ENCODE measurements around the gene HNRNPDL. TPM values are rescaled to one million over a fixed set of nuclear protein-coding genes. Genes with fewer than 3 reads are reported as not detected.

Gene HNRNPDL
- polyA plus RNA-seq, 1 of the 3 experiments (the other 2 are of a cell fraction) = 210 TPM

- Histone ChIP-seq H3K4me2 (no peak overlapping the region), H3K9ac (no peak overlapping the region), H3K4me3 (ENCODE audit: low read depth in 2 of 2, low read length in 1 of 2) (no peak overlapping the region), H3K27me3 (ENCODE audit: insufficient read depth) (no peaks in the 10 kb centered on the region), H3F3A (replicated peaks; ENCODE audit: insufficient read depth) (no peaks in the 10 kb centered on the region), H3K4me1 (ENCODE audit: control insufficient read depth in 1 of 2, insufficient read depth in 2 of 2, low read depth in 1 of 2, low read length in 1 of 2) (peaks cover 0 to 4% of the 10 kb centered on the region in 2 experiments; a peak in 1 of 4 replicates), H3K36me3 (replicated peaks in 1 of 2; ENCODE audit: control insufficient read depth in 1 of 2, insufficient read depth in 2 of 2, low read length in 1 of 2) (peaks cover 15 to 30% of the 10 kb centered on the region in 2 experiments), H2AFZ (ENCODE audit: low read depth) (no peak overlapping the region), H4K20me1 (ENCODE audit: insufficient read depth) (peaks cover 5% of the 10 kb centered on the region; the same call in 1 of the 2 replicates), H3K27ac (ENCODE audit: low read depth in 2 of 2, low read length in 1 of 2) (no peak overlapping the region), H3K79me2 (ENCODE audit: insufficient read depth) (peaks cover 68% of the 10 kb centered on the region), H3K9me3 (no peaks in the 10 kb centered on the region), H3K9me2 (no peaks in the 10 kb centered on the region)
- 100% methylated on average over 1 of the region's 1 CpG for WGBS (ENCODE audit: low lambda C conversion rate)
- POLR2A ChIA-PET = no interaction called here
- CTCF ChIA-PET = interaction anchor here (1.6 kb wide), 1 partner anchor 14 kb away, joined by 6 read pairs; no protein-coding TSS in a partner anchor
- DNase-seq = no peak
- TF ChIP-seq EP300 (IDR thresholded peaks at IDR 0.05; ENCODE audit: borderline replicate concordance in 1 of 2, low read depth in 1 of 2, low read length in 1 of 2) (no peak), ELF1 (IDR thresholded peaks at IDR 0.05) (no peak), EZH2phosphoT487 (IDR thresholded peaks at IDR 0.05; ENCODE audit: borderline replicate concordance, low read depth) (no peak)
Observed at GRCh38 chr4:82447886-82448285, 17.6 kb upstream of the HNRNPDL start.

- CTCF ChIA-PET = interaction anchor here (2.1 to 2.3 kb wide), 2 partner anchors 10 to 23 kb away, joined by 5 to 7 read pairs; no protein-coding TSS in a partner anchor
- Histone ChIP-seq H3K4me3 (ENCODE audit: low read depth in 2 of 2, low read length in 1 of 2) (no peak overlapping the region), H3K79me2 (ENCODE audit: insufficient read depth) (peaks cover 99% of the 10 kb centered on the region), H3K4me2 (no peak overlapping the region), H2AFZ (ENCODE audit: low read depth) (no peak overlapping the region), H4K20me1 (ENCODE audit: insufficient read depth) (peaks cover 24% of the 10 kb centered on the region), H3F3A (replicated peaks; ENCODE audit: insufficient read depth) (no peaks in the 10 kb centered on the region), H3K9ac (no peak overlapping the region), H3K27me3 (ENCODE audit: insufficient read depth) (no peaks in the 10 kb centered on the region), H3K36me3 (replicated peaks in 1 of 2; ENCODE audit: control insufficient read depth in 1 of 2, insufficient read depth in 2 of 2, low read length in 1 of 2) (peaks cover 0 to 10% of the 10 kb centered on the region in 2 experiments), H3K9me3 (no peaks in the 10 kb centered on the region), H3K9me2 (no peaks in the 10 kb centered on the region), H3K4me1 (ENCODE audit: control insufficient read depth in 1 of 2, insufficient read depth in 2 of 2, low read depth in 1 of 2, low read length in 1 of 2) (peaks cover 0 to 2% of the 10 kb centered on the region in 2 experiments; a peak in 1 of 4 replicates), H3K27ac (ENCODE audit: low read depth in 2 of 2, low read length in 1 of 2) (no peak overlapping the region)
- POLR2A ChIA-PET = interaction anchor here (1.7 kb wide), 1 partner anchor 9 kb away, joined by 9 read pairs; the partner anchor contains the start of gene HNRNPDL
- no peak for DNase-seq
- 90% methylated on average over 2 of the region's 2 CpGs for WGBS (ENCODE audit: low lambda C conversion rate)
- TF ChIP-seq USF2 (IDR thresholded peaks at IDR 0.05; ENCODE audit: borderline replicate concordance, low read depth, low read length) (no peak), FOXM1 (IDR thresholded peaks at IDR 0.05; ENCODE audit: low read depth) (no peak), CTCF (IDR thresholded peaks at IDR 0.05) (no peak), PBX3 (IDR thresholded peaks at IDR 0.05) (no peak), MXI1 (IDR thresholded peaks at IDR 0.05; ENCODE audit: low read depth, low read length) (no peak), SMC3 (IDR thresholded peaks at IDR 0.05; ENCODE audit: low read depth, low read length) (no peak), EZH2phosphoT487 (IDR thresholded peaks at IDR 0.05; ENCODE audit: borderline replicate concordance, low read depth) (no peak), FOSL2 (IDR thresholded peaks at IDR 0.05; ENCODE audit: borderline replicate concordance, low read depth) (no peak), REST (IDR thresholded peaks at IDR 0.05; ENCODE audit: low read depth, low read length) (no peak), YY1 (IDR thresholded peaks at IDR 0.05; ENCODE audit: low read depth) (no peak), RAD21 (IDR thresholded peaks at IDR 0.05; ENCODE audit: low read length) (no peak)
Observed at GRCh38 chr4:82439088-82439487, 8.8 kb upstream of the HNRNPDL start.

Data from SK-N-SH (cell line).